Stomach (tissue), 4 donors: ENCODE data around the gene ZCWPW1.

Experiments
- CTCF ChIP-seq, 7 experiments: fragments of 450-650 bp in 4 of 7; fragments of 200-600 bp in 3 of 7; sonication (generic) in 3 of 7; IDR thresholded peaks; one replicate each; pipeline ENCODE4 v1.5.1; 2016 to 2019; ENCODE audit warnings: antibody characterized with exemption in 7 of 7, control low read depth in 2 of 7, mild to moderate bottlenecking in 1 of 7
- POLR2A ChIP-seq, 4 donors: fragments of 450-650 bp; IDR thresholded peaks; one replicate each; pipeline ENCODE4 v1.6.1; 2016; ENCODE audit warnings: antibody characterized with exemption in 4 of 4, control low read depth in 2 of 4, mild to moderate bottlenecking in 1 of 4, moderate library complexity in 1 of 4

GRCh38 chr7:100369105-100369504 is 59.4 kb downstream of the ZCWPW1 start:
- TF ChIP-seq POLR2A (IDR thresholded peaks at IDR 0.05) (no peak), CTCF (IDR thresholded peaks at IDR 0.05) (no peak)
